HG03521 (cell line): ENCODE data around the gene COPS3.

ENCODE experiments used
- ATAC-seq: cut with Tn5 transposase; IDR thresholded peaks from one replicate; pipeline ENCODE4 v1.9.1; 2021; ENCODE audit warnings: mild to moderate bottlenecking, moderate library complexity; ENCODE audit not compliant: unreplicated experiment

COPS3 gene

GRCh38 chr17:17246879-17247278 is 34.2 kb downstream of the COPS3 start:
- ATAC-seq, result no peak

GRCh38 chr17:17243163-17243562 is 37.9 kb downstream of the COPS3 start:
- ATAC-seq, result no peak

GRCh38 chr17:17242246-17242645 is 38.8 kb downstream of the COPS3 start:
- ATAC-seq, result no peak

- ATAC-seq, result no peak
These were observed 39.4 kb downstream of the COPS3 start for GRCh38 chr17:17241656-17242055.

- ATAC-seq, result no peak
These were observed 41.2 kb downstream of the COPS3 start for GRCh38 chr17:17239832-17240231.

DNA sequence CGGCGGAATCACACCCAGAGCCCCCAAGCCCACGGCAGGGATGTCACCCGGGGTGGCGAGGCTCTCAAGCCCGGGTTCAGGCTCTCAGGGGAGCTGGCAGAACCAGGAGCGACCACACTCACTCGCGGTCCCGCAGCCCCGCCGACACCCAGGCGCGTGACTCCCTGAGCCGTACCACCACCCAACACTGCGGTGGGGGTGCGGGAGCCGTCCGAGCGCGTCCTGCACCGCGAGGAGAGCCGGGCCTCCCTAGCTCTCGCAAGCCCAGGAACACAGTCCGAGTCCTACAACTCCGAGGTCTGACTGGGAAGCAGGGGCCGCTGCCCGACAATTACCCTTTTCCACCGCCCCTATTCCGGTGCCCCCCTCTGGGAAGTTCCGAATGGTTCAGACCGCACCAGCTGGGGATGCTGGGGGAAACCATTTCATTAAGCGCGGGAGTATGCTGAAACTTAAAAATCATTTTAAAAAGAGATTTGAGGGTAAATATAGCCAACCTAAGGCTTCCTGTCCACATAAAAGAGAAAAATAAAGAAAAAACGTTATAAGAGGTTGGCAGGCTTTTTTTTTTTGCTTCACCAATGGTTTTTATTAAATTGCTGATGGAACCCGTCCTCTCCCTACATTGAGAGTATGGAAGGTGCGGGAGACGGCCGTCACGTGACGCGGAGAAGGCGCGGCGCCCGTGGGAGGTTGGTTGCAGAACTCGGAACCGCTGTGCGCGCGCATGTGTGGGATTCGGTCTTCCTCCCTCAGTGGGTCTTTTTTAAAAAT is 43.8 kb downstream of the COPS3 start, which contains the start of gene FLCN:
TSS of gene FLCN (minus strand) at position 143 of the 774 bp plus-strand sequence. CDS start 9,031 bp downstream, outside the sequence.
- ATAC-seq, result peak; percentile 76

- peak; percentile 13 for ATAC-seq
These were observed 44.6 kb downstream of the COPS3 start for GRCh38 chr17:17236295-17237025.

DNA sequence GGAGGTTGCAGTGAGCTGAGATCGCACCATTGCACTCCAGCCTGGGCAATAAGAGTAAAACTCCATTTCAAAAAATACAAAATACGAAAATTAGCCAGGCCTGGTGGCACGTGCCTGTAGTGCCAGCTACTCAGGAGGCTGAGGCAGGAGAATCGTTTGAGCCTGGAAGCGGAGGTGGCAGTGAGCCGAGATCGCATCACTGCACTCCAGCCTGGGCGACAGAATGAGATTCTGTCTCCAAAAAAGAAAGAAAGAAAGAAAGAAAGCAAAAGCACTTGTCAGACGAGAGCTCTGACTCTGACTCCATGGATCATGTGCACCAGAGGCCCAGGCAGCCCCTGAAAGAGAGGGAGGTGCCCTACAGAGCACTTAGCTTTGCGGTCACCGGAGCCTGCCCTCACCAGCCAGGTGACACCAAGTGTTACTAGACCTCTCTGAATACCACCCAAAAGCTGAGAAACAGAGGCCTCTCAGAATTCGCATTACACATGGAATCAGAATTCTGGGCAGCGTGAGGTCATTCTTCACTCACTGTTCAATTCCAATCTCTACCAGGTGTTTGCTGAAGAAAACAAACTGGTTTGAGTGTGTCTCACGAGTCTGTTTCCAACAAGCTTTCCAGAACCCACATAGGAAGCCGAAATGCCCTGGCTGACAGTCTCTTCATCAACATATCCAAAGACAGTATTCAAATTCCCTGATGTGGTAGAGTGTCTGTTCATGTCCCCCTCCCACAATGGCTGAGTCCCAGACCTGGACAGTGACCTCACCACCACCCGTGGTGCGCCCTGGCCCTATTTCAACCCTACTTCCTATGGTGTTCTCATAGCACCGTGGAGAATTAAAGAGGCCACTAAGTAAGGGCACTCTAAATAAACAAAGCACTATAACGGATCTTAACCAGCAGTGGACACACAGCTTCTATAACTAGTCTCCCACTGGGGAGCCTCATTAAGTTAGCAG is 45.6 kb downstream of the COPS3 start:
- ATAC-seq, result no peak

GRCh38 chr17:17232303-17232621 is 48.8 kb downstream of the COPS3 start:
- no peak for ATAC-seq

- ATAC-seq, result no peak
These were observed 49.3 kb downstream of the COPS3 start for GRCh38 chr17:17231621-17232302.

DNA sequence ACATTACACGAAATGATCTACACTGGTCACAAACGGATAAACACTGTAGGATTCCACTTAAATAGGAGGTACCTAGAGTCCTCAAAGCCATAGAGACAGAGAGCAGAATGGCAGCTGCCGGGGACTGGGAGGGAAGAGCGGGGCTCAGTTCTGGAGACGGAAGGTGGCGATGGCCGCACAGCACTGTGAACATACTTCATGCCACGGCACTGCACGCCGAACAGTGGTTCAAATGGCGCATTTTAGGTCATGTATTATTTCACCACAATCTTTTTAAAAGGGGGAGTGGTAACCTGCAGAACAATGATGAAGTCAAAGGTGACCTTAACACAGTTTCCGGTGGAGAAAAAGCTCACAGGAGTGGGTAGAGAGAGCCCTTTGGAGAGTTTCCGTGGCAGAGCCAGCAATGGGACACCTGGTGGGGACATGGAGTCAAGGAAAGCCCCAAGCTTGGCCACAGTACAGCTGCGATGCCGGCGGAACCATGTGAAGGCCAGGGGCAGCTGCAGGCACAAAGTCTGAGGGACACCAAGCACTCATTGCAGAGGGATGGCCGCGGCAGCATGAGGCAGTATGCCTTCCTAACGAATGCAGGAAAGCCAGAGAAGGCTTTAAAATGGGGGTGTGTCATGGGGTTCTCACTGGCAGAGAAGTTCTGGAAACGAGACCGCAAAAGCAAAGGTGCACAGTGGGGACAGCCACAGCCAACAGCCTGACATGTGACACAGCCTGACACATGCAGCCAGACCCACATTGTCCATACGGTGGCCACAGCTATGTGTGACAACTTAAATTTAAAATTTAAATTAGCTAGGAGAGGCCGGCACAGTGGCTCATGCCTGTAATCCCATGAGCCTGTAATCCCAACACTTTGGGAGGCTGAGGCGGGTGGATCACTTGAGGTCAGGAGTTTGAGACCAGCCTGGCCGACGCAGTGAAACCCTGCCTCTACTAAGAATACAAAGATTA is 51.3 kb downstream of the COPS3 start:
- ATAC-seq, result no peak

- no peak for ATAC-seq
These were observed 52.3 kb downstream of the COPS3 start for GRCh38 chr17:17228521-17229279.

DNA sequence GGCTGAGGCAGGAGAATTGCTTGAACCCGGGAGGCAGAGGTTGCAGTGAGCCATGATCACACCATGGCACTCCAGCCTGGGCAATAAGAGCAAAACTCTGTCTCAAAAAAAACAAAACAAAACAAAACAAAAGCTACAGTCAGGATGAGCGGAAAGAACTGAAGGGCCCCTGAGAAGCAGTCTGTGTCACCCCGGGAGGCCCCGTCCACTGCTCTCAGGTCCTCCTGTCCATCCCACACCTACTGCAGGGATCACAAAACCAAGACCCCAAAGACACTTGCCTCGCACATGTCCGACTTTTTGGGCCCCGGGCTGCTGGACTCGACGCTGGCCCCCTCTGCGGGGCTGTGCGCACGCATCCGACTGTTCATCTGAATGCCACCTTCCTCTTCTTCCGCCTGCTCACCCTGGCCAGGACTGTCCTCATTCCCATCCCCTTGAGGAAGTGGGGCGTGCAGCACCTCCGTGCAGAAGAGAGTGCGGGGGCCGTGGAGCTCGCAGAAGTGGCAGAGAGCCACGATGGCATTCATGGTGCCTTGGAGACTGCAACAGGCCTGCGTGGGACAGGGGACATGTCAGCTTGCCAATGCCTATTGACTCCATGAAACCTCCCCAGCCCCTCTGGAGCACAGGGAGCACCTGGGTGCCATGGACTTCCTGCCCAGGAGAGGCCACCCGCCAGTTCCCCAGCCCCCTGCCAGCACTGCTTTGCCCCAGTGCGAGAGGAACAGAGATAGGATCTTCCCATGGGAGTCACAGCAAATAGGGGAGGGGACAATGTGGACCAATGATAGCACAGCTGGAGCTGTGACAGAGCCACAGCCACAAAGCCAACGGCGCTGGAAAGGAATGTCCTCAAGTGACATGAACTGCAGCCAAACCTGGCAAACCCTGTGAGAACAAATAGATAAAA is 53.2 kb downstream of the COPS3 start:
- ATAC-seq, result no peak

DNA sequence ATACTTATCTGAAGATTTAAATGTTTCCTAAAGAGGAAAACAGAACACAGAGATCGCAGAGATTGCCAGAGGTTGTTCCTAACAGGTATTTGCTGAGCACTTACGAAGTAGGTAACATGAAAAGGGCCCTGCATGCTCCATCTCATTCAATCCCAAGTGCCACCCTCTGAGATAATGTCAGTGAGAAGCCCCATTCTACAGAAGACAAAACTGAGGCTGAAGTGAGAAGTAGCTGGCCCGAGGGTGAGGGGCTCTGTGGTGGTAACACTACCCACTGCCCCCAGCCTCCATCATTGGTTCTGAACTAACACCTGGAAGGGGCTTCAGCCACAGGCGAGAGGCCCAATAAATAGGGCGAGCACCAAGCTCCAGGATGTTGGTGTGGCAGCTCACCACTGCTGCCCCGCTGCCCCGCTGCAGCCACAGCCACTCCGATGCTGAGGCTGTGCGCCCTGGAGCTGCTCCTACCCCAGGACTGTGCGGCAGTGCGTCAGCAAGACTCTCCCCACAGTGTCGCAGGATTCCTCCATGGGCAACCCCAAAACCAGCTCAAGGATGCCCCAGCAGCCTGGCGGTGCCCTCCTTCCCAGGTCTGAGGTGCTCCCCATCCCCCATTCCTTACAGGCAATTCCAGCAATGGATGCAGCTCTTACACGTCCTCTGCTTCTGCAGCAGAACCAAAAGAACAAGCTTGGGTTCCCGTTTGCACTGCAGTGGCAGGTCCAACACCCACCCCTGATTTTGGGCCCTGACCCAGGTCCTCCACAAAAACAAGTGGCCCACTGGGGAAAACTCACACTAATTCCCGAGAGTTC is 54.4 kb downstream of the COPS3 start:
- ATAC-seq, result no peak

GRCh38 chr17:17225901-17226300 is 55.1 kb downstream of the COPS3 start:
- ATAC-seq, result no peak

DNA sequence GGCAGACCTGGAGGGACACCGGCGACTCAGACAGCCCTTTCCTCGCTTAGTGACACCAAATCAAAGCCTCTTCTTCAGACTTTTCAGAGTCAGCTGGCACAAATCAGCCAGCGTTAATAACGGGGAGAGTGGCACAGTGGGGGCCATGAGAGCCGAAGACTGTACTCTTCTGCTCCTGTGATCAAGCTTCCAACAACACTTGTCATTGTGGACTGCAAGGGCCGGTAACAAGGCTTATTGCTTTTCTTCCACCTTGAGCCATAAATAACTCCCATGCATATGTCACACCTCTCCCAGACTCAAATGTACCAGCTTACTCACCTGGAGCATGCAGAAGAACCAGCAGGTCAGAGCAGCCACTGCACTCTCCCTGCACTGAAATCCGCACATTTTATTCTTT is 56.9 kb downstream of the COPS3 start:
- no peak for ATAC-seq

DNA sequence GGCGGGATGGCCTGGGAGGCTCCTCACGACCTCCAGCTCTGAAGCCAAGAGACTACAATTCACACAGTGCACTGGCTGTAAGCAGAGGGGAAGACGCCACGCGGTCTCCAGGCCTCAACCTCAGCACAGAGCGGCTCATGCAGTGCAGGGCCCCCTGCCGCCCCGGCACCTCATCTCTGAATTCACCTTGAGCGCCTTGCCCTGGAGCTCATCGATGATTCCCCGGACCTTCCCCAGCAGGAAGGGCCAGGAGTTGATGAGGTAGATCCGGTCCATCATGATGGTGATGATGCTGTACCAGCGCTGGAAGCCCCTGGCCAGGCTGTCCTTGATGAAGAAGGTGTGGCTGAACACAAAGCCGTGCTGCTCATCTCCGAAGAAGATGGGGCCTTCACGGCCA is 57.3 kb downstream of the COPS3 start:
- ATAC-seq, result no peak
